Left renal cortex interstitium (tissue), 4 donors: ENCODE data around the gene NSD2. TPM values are rescaled to one million over a fixed set of nuclear protein-coding genes. Genes with fewer than 3 reads are reported as not detected.

Source experiments
- DNase-seq, 4 donors: peaks; one replicate each; pipeline ENCODE4 v3.0.0-alpha.2; 2013; ENCODE audit warnings: low read depth in 4 of 4, low spot score in 2 of 4, missing footprints in 1 of 4
- polyA plus RNA-seq, 4 donors: library from polyadenylated mRNA; unstranded; fragments of 120-200 nt; gene quantifications; one replicate each; pipeline ENCODE4 v1.2.1, GENCODE V29; 2013; ENCODE audit not compliant: insufficient read length in 4 of 4

The NSD2 gene
- polyA plus RNA-seq, 4 donors = 64.6 to 91.3 (median 75.4) TPM

- no peak for DNase-seq
Observed at GRCh38 chr4:1964443-1964842, 93.2 kb downstream of the NSD2 start.

- no peak for DNase-seq
Observed at GRCh38 chr4:1964971-1965370, 93.8 kb downstream of the NSD2 start.

DNA sequence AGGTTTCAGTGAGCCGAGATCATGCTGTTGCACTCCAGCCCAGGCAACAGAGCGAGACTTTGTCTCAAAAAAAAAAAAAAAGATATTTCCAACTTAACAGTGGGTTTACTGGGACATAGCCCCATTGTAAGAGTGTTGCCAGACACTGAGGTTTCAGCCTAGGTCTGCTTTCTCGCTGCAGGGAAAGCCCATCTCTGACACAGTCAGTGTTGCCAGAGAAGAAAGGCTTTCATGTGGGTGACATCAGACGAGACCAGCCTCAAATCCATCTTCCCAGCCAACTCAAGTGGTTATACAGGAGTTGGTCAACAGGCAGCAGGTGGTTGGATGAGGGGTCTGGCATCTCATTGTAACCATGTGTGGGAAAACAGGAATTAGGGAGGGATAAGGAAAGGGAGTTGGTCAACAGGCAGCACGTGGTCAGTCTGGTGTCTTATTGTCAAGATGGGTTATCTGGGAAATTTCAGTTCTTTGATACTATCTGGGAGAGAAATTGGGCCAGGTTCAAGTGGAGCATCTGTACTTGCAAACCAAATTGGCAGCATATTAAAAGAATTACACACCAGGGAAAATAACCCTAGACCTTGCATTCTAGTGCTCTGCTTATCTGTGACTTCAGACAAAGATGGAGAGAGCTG is 96.4 kb downstream of the NSD2 start:
- DNase-seq = no peak

GRCh38 chr4:1968686-1969295 is 97.6 kb downstream of the NSD2 start:
- no peak for DNase-seq

- DNase-seq = no peak
Observed at GRCh38 chr4:1969928-1970723, 98.9 kb downstream of the NSD2 start.

DNA sequence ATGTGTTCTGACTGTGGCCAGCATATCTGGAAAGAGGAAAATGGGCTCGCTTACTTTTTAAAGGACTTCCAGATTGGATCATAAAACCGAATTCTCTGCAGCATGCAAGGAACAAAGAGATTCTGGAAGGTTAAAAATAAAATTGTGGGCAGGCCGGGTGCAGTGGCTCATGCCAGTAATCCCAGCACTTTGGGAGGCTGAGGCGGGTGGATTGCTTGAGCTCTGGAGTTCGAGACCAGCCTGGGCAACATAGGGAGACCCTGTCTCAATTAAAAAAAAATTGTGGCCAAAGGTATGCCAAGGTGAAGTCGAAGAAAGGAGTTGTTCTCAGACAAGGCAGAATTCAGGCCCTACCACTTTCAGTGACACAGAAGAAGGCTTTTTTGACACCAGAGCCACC is 99.7 kb downstream of the NSD2 start:
- no peak for DNase-seq

- no peak for DNase-seq
Observed at GRCh38 chr4:1971456-1972200, 100.4 kb downstream of the NSD2 start.

DNA sequence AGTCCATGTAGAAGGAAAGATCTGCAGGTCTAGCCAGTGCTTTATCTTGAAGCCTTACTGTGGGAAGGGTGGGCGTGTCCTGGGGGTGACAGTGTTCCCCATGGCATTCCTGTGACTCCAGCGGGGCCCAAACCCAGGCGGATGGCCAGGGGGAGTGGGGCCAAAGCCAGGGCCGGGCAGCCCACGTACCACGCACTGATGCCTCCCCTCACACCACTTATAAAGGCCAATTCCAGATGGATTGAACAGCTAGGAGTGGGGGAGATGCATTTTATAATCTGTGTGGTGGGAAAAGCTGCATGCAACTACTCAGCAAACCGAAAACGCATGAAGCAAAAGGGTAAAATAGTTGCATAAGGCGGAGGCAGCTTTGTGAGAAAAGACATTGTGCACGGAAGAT is 101.2 kb downstream of the NSD2 start:
- DNase-seq = no peak

DNA sequence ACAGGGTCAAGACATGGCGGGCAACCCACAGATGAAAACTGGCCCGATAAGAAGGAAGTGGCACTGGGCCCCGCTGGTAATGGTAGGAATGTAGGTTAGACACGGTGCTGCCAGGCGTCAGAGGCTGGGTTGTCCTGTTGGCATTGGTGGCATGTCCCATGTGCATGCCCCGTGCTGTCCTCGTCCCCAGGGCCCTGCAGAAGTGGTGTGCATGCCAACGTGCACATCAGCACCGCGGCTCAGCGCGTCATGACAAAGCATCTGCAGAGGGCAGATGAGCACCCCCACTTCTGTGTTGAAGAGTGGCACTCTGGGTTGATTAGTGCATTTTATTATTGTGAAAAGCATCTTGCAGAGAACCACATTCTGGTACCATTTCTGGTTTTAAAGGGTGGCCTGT is 102.0 kb downstream of the NSD2 start:
- no peak for DNase-seq

DNA sequence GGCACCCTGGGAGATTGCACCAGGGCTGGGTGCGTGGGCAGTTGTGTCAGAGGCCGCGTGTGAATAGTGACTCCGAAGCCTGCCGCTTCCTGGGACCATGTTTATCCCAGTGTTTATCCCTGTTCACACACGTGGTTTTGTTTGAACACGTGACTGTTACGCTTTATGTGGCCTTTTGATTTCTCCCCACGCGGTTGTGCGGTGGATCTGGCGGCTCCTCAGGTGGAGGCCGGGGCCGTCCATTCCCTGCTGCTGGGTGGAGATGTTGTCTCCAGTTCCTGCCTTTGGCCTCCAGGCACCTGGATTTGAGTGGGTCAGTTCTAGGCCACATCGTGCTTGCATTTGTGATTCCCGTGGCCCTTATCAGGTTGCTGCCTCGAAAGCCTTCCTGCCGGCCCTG is 102.5 kb downstream of the NSD2 start:
- no peak for DNase-seq

GRCh38 chr4:1974840-1975239 is 103.6 kb downstream of the NSD2 start:
- no peak for DNase-seq

DNA sequence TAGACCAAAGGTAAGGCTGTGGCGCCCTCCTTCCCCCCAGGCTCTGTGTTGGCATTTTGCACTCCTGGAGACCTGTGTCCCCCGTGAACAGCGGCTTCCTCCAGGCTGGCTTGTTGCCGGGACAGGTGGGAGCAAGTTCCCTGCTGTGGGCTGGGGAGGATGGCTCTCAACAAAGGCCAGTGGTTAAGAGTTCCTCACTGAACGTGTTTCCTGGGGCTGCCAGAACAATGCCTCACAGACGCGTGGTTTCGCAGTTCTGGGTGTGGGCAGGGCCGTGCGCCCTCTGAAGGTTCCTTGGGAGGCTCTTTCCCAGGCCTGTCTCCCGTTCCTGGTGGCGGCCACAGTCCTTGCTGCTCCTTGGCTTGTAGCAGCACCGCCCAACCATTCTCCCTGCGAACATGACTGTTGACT is 104.2 kb downstream of the NSD2 start:
- no peak for DNase-seq

- DNase-seq = no peak
Observed at GRCh38 chr4:1975880-1976279, 104.7 kb downstream of the NSD2 start.

DNA sequence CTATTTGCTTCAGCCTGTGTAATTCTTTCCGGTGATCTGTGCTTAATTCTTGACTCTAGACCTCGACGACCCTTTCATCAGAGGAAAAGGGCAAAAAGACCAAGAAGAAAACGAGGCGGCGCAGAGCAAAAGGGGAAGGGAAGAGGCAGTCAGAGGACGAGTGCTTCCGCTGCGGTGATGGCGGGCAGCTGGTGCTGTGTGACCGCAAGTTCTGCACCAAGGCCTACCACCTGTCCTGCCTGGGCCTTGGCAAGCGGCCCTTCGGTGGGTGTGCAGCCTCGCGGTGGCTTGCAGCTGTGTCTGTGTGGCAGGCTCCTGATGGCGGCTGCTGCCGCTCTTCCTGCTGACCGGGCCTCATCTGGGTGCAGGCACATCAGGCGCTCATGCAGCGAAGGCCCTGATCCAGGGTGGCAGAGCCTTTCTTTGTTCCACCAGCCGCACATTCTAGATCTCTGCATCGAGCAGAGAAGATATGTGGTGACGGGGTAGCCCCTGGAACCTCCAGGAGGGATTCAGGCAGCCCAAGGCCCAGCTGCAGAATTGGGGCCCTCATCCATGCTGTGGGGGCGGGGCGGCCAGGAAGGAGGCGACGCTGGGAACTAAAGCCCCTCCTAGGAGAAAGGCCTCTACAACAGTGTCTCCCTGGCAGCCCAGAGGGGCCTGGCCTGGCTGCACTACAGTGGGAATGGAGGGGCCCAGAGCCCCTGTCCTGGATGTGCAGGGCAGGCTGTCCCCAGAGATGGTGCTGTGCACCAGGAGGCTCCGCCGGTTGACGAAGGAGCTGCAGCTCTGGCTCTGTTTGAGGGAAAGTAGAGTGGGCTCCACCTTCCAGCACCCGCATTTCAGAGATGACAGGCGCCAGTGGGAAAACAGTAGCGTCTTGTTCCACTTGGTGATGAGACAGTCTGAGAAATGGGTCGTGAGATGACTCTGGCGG is 105.5 kb downstream of the NSD2 start:
- no peak for DNase-seq

GRCh38 chr4:1978226-1978625 is 107.0 kb downstream of the NSD2 start:
- DNase-seq = no peak

DNA sequence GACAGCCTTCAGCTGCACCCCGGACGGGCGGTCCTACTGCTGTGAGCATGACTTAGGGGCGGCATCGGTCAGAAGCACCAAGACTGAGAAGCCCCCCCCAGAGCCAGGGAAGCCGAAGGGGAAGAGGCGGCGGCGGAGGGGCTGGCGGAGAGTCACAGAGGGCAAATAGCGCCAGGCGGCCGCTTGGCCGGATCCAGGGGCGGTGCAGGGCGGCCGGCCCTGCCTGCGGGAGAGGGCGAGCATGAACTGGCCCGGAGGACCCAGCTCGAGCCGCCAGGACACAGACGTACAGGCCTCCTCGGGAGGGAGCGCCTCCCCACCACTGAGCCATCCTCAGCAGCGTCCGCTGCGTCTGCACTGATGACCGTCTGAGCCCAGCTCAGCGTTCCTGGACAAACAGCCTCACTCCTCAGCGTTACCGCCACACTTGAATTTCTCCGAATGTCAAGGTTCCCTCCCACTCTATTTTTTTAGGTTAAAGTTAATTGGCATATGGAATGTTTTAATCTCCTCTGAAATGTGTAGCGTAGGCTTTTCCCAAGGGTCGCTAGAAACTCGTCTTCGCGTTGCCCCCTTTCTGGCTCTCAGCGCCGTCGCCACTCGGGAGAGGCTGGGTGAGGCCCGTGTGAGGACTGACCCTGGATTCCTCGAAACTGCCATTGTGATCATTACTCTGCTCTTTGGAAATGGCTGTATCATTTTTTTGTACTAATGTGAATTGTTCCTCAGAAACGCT is 107.7 kb downstream of the NSD2 start:
- no peak for DNase-seq

- DNase-seq = no peak
Observed at GRCh38 chr4:1979477-1980196, 108.4 kb downstream of the NSD2 start.

DNA sequence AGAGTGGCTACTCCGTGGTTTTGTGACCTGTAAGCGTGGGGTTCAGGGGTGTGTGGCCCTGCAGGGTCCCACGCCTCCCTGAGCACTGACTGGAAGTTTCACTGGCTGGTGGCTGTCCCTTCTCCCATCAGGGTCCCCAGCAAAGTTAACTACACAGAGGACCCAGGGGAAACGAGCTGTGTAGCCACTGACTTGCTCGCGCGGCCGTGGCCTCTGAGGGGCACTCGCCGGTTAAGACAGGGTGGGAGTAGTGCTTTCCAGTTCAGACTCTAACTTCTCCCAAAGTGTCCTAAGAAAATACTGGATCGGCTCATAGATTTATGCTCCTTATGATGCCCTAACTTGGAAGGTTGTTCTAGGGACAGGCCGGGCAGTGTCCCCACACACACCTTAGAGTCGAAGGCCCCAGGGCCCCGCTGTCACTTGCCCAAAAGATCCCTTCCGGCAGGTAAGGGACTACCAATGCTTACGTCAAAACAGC is 109.4 kb downstream of the NSD2 start:
- DNase-seq = no peak
